Esophagus muscularis mucosa (tissue), 4 donors: ENCODE results near the gene YPEL1.

Source experiments
- CTCF ChIP-seq, 3 experiments: fragments of 200-600 bp in 2 of 3; fragments of 450-650 bp in 1 of 3; sonication (generic) in 2 of 3; IDR thresholded peaks; one replicate each; pipeline ENCODE4 v1.5.1; 2017 to 2019; ENCODE audit warnings: antibody characterized with exemption in 3 of 3, mild to moderate bottlenecking in 2 of 3, moderate library complexity in 1 of 3
- EP300 ChIP-seq: sonication (generic); formaldehyde crosslinking; IDR thresholded peaks from one replicate; pipeline ENCODE4 v1.6.1; 2017; ENCODE audit warnings: antibody characterized with exemption
- POLR2A ChIP-seq: fragments of 450-650 bp; IDR thresholded peaks from one replicate; pipeline ENCODE4 v1.6.1; 2017; ENCODE audit warnings: antibody characterized with exemption, moderate library complexity, mild to moderate bottlenecking, low read depth
- POLR2AphosphoS5 ChIP-seq, 2 donors: sonication (generic); formaldehyde crosslinking; IDR thresholded peaks; one replicate each; pipeline ENCODE4 v1.6.1; 2017; ENCODE audit warnings: antibody characterized with exemption in 2 of 2

GRCh38 chr22:21738966-21739365 is 3.4 kb upstream of the YPEL1 start:
- TF ChIP-seq CTCF (IDR thresholded peaks at IDR 0.05) (no peak), EP300 (no peak), POLR2A (no peak), POLR2AphosphoS5 (IDR thresholded peaks at IDR 0.05) (no peak)
